ENCODE measurements around the gene IL23A.
A peak's percentile ranks its signal among the peaks of the same experiment; 100 is the strongest.
"Not testable (repeated sequence)": the region's sequence is repeated elsewhere in the genome, so short reads cannot be mapped to it uniquely, and the experiment has no call there.

Gene IL23A

GRCh38 chr12:56337753-56338251, 882 bp upstream of the IL23A start:
- Histone ChIP-seq H3K4me3 (ENCODE audit: insufficient read depth, low read depth, low read length) (no peak overlapping the region), H3K36me3 (ENCODE audit: control insufficient read depth, insufficient read depth, low read length) (peaks cover 2% of the 10 kb centered on the region), H3K9me3 (ENCODE audit: control insufficient read depth, low read length) (no peaks in the 10 kb centered on the region), H3K27me3 (ENCODE audit: control insufficient read depth, insufficient read depth, low read length, poor library complexity, severe bottlenecking) (no peaks in the 10 kb centered on the region), H3K27ac (ENCODE audit: insufficient read depth, low read depth, low read length, poor library complexity, severe bottlenecking) (no peak overlapping the region), H3K4me1 (ENCODE audit: control insufficient read depth, insufficient read depth, low read length) (peaks cover 13% of the 10 kb centered on the region)
- 87 to 90% methylated on average over 8 of the region's 8 CpGs for WGBS, 2 experiments

DNA sequence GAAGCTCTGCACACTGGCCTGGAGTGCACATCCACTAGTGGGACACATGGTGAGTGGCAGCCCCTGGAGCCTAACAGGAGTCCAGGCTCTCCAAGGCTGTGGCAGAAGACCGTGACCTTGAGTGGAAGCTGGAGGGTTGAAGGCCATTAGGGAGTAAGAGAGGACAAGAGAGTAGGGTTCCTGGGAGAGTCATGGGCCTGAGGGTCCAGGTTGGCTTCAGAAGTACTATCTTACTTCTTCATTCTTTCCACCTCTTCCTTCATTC, 406 bp downstream of the IL23A start:
- Histone ChIP-seq H3K36me3 (ENCODE audit: control insufficient read depth, insufficient read depth, low read length) (peaks cover 11% of the 10 kb centered on the region), H3K27ac (ENCODE audit: insufficient read depth, low read depth, low read length, poor library complexity, severe bottlenecking) (no peak overlapping the region), H3K9me3 (ENCODE audit: control insufficient read depth, low read length) (no peaks in the 10 kb centered on the region), H3K4me1 (ENCODE audit: control insufficient read depth, insufficient read depth, low read length) (peaks cover 10% of the 10 kb centered on the region), H3K27me3 (ENCODE audit: control insufficient read depth, insufficient read depth, low read length, poor library complexity, severe bottlenecking) (no peaks in the 10 kb centered on the region), H3K4me3 (ENCODE audit: insufficient read depth, low read depth, low read length) (no peak overlapping the region)
- 100% methylated on average over 1 of the region's 1 CpG for WGBS, 2 experiments

DNA sequence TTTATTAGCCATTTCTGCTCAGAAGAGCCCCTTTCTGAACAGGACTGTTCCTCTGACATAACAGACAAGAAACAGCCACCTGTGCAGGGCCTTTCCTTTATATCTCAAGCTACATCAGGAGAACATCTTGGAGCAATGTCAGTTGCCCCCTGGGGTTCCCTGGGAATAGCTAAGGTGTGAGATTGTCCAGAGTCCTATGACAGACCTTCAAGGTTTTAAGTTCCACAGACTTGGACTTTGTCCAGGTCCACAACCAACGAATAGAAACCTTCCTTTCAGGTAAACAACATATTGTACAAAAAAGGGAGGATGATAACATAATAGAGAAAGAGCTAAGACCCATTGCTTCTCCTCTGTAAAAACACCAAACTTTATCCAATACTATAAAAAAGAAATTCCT, 2.9 kb downstream of the IL23A start:
- H3K9me3 ChIP-seq (ENCODE audit: control insufficient read depth, low read length), result no peaks in the 10 kb centered on the region
- no peak overlapping the region for H3K4me3 ChIP-seq (ENCODE audit: insufficient read depth, low read depth, low read length)
- H3K27me3 ChIP-seq (ENCODE audit: control insufficient read depth, insufficient read depth, low read length, poor library complexity, severe bottlenecking), result no peaks in the 10 kb centered on the region
- H3K36me3 ChIP-seq (ENCODE audit: control insufficient read depth, insufficient read depth, low read length), result peaks cover 14% of the 10 kb centered on the region
- H3K4me1 ChIP-seq (ENCODE audit: control insufficient read depth, insufficient read depth, low read length), result peaks cover 10% of the 10 kb centered on the region
- no CpG with 5 or more reads among the region's 1 CpG for WGBS, 2 experiments
- no peak overlapping the region for H3K27ac ChIP-seq (ENCODE audit: insufficient read depth, low read depth, low read length, poor library complexity, severe bottlenecking)

DNA sequence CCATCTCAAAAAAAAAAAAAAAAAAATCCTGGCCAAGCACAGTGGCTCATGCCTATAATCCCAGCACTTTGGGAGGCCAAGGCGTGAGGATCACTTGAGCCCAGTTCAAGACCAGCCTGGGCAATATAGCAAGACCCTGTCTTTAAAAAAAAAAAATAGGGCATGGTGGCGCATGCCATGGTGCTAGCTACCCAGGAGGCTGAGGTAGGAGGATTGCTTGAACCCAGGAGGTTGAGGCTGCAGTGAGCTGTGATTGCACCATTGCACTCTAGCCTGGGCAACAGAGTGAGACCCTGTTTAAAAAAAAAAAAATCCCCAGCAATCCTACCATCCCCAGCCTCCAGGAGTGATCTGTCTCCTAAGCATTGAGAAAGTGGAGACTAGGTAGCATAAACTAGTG, 3.6 kb downstream of the IL23A start:
- not testable (repeated sequence) for H3K9me3 ChIP-seq (ENCODE audit: control insufficient read depth, low read length); H3K27ac ChIP-seq (ENCODE audit: insufficient read depth, low read depth, low read length, poor library complexity, severe bottlenecking); H3K27me3 ChIP-seq (ENCODE audit: control insufficient read depth, insufficient read depth, low read length, poor library complexity, severe bottlenecking); H3K4me3 ChIP-seq (ENCODE audit: insufficient read depth, low read depth, low read length)
- Histone ChIP-seq H3K4me1 (ENCODE audit: control insufficient read depth, insufficient read depth, low read length) (peaks cover 10% of the 10 kb centered on the region), H3K36me3 (ENCODE audit: control insufficient read depth, insufficient read depth, low read length) (peaks cover 16% of the 10 kb centered on the region)
- WGBS, 2 experiments, result 95 to 99% methylated on average over 2 of the region's 2 CpGs

GRCh38 chr12:56346675-56347074, 8.0 kb downstream of the IL23A start:
- Histone ChIP-seq H3K36me3 (ENCODE audit: control insufficient read depth, insufficient read depth, low read length) (peaks cover 35% of the 10 kb centered on the region), H3K9me3 (ENCODE audit: control insufficient read depth, low read length) (no peaks in the 10 kb centered on the region)
- WGBS, 2 experiments, result 89 to 93% methylated on average over 7 of the region's 7 CpGs

GRCh38 chr12:56347255-56347654, 8.6 kb downstream of the IL23A start:
- H3K36me3 ChIP-seq (ENCODE audit: control insufficient read depth, insufficient read depth, low read length), result peaks cover 35% of the 10 kb centered on the region
- H3K27ac ChIP-seq (ENCODE audit: insufficient read depth, low read depth, low read length, poor library complexity, severe bottlenecking), result not testable (repeated sequence)
- 88 to 93% methylated on average over 8 to 9 of the region's 9 CpGs for WGBS, 2 experiments

More at GRCh38 chr12:56346675-56347074, 8.0 kb downstream of the IL23A start:
- Histone ChIP-seq H3K4me1 (ENCODE audit: control insufficient read depth, insufficient read depth, low read length) (no peaks in the 10 kb centered on the region), H3K4me3 (ENCODE audit: insufficient read depth, low read depth, low read length) (no peak overlapping the region), H3K27ac (ENCODE audit: insufficient read depth, low read depth, low read length, poor library complexity, severe bottlenecking) (no peak overlapping the region), H3K27me3 (ENCODE audit: control insufficient read depth, insufficient read depth, low read length, poor library complexity, severe bottlenecking) (no peaks in the 10 kb centered on the region)

DNA sequence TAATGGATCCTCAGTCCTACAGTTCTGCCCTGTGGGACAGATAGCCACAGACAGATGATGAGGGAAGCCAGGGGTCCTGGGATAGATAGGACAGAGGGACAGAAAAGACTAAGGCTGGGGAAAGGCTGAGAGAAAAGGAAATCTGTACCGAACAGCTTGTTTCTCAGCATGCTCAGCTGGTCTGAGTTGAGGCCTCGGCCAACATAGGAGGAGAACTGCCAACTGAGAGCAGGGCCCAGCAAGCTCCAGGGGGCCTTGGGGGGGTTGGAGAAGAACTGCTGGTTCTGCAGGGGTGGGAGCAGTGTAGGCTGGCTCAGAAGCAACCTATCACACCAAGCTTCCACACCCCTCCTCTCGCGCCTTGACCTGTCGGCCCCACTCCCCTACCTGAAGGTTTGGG, 10.1 kb downstream of the IL23A start:
- 96 to 98% methylated on average over 5 of the region's 5 CpGs for WGBS, 2 experiments
- Histone ChIP-seq H3K4me3 (ENCODE audit: insufficient read depth, low read depth, low read length) (no peak overlapping the region), H3K36me3 (ENCODE audit: control insufficient read depth, insufficient read depth, low read length) (peaks cover 25% of the 10 kb centered on the region), H3K4me1 (ENCODE audit: control insufficient read depth, insufficient read depth, low read length) (no peaks in the 10 kb centered on the region), H3K9me3 (ENCODE audit: control insufficient read depth, low read length) (no peaks in the 10 kb centered on the region), H3K27me3 (ENCODE audit: control insufficient read depth, insufficient read depth, low read length, poor library complexity, severe bottlenecking) (no peaks in the 10 kb centered on the region), H3K27ac (ENCODE audit: insufficient read depth, low read depth, low read length, poor library complexity, severe bottlenecking) (no peak overlapping the region)

More at GRCh38 chr12:56347255-56347654, 8.6 kb downstream of the IL23A start:
- H3K9me3 ChIP-seq (ENCODE audit: control insufficient read depth, low read length); H3K4me1 ChIP-seq (ENCODE audit: control insufficient read depth, insufficient read depth, low read length); H3K4me3 ChIP-seq (ENCODE audit: insufficient read depth, low read depth, low read length); H3K27me3 ChIP-seq (ENCODE audit: control insufficient read depth, insufficient read depth, low read length, poor library complexity, severe bottlenecking): not testable (repeated sequence)

DNA sequence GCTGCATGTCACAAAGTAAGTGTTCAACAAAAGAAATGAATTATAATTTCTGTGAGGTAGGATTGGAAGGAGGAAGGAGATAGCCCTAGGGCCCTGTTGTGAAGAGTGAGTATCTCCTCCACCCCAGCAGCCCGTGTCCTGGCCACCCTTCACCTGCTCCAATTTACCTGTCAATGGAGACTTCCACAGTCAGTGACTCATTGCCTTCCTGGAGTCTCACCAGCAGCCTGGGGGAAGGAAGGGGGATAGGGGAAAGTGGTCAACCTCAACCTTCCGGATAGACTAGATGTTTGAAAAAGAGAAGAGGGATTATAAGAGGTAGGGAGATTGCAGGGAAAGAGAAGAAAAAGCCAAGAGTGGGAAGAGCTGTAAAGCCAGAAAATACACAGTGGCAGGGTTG, 12.0 kb downstream of the IL23A start:
- H3K36me3 ChIP-seq (ENCODE audit: control insufficient read depth, insufficient read depth, low read length), result peaks cover 40% of the 10 kb centered on the region
- WGBS, 2 experiments, result 97 to 100% methylated on average over 1 to 2 of the region's 2 CpGs
- no peaks in the 10 kb centered on the region for H3K9me3 ChIP-seq (ENCODE audit: control insufficient read depth, low read length)
- H3K4me1 ChIP-seq (ENCODE audit: control insufficient read depth, insufficient read depth, low read length), result no peaks in the 10 kb centered on the region
- no peak overlapping the region for H3K27ac ChIP-seq (ENCODE audit: insufficient read depth, low read depth, low read length, poor library complexity, severe bottlenecking)
- H3K27me3 ChIP-seq (ENCODE audit: control insufficient read depth, insufficient read depth, low read length, poor library complexity, severe bottlenecking), result no peaks in the 10 kb centered on the region
- H3K4me3 ChIP-seq (ENCODE audit: insufficient read depth, low read depth, low read length), result no peak overlapping the region

DNA sequence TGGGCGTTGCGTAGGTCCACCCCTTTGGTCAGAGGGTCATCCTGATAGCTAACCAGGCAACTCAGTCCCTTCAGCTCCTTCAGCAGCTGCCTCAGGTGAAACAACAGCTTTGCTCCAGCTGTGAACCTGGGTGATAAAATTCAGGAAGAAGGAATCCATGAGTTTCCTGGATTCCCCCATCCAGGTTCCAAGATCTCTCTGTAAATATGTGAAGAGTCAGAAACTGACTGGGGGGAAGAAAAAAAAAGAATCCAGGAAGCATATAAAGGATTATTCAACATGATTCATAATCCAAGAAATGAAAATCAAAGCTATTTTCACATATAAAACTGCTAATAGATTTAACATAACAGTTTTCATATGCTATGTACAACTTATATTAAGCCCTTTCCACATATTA, 12.6 kb downstream of the IL23A start:
- Histone ChIP-seq H3K27ac (ENCODE audit: insufficient read depth, low read depth, low read length, poor library complexity, severe bottlenecking) (no peak overlapping the region), H3K27me3 (ENCODE audit: control insufficient read depth, insufficient read depth, low read length, poor library complexity, severe bottlenecking) (no peaks in the 10 kb centered on the region), H3K9me3 (ENCODE audit: control insufficient read depth, low read length) (no peaks in the 10 kb centered on the region), H3K4me3 (ENCODE audit: insufficient read depth, low read depth, low read length) (no peak overlapping the region), H3K36me3 (ENCODE audit: control insufficient read depth, insufficient read depth, low read length) (peaks cover 44% of the 10 kb centered on the region), H3K4me1 (ENCODE audit: control insufficient read depth, insufficient read depth, low read length) (no peaks in the 10 kb centered on the region)
- 97 to 100% methylated on average over 2 of the region's 2 CpGs for WGBS, 2 experiments

DNA sequence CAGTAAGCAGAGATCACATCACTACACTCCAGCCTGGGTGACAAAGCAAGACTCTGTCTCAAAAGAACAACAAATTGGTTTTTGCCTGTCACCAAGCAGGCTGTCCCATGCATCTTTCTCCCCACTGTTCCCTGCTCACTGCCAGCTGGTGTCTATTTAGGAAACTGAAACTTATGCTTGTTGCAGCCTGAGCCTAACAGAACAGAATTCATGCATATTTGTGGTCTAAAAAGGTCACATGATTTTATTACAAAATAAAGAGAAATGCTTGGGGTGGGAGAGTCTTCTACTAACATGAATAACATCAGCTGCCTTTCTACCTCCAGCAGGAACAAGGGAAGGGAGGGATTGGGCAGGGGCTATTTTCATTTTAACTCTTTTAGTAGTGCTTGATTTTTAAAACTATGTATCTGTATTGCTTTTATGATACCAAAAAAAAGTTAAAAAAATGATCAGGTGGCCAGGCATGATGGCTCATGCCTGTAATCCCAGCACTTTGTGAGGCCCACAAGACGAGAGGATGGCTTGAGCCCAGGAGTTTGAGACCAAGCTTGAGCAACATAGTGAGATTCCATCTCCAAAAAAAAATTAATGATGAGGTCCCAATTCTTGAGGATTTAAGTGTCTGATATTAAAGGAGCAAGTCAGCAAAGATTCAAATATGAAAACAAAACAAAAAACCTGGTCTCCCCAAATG, 20.3 kb downstream of the IL23A start:
- Histone ChIP-seq H3K4me3 (ENCODE audit: insufficient read depth, low read depth, low read length) (peak overlapping the region; percentile 69), H3K4me1 (ENCODE audit: control insufficient read depth, insufficient read depth, low read length) (peaks cover 9% of the 10 kb centered on the region), H3K9me3 (ENCODE audit: control insufficient read depth, low read length) (no peaks in the 10 kb centered on the region), H3K27me3 (ENCODE audit: control insufficient read depth, insufficient read depth, low read length, poor library complexity, severe bottlenecking) (peaks cover 12% of the 10 kb centered on the region), H3K27ac (ENCODE audit: insufficient read depth, low read depth, low read length, poor library complexity, severe bottlenecking) (no peak overlapping the region), H3K36me3 (ENCODE audit: control insufficient read depth, insufficient read depth, low read length) (peaks cover 21% of the 10 kb centered on the region)
- WGBS, 2 experiments, result 52 to 63% methylated on average over 1 of the region's 1 CpG

Measured in ectodermal cell (in vitro differentiated cells).